ENCODE results near the gene GALC.

DNA sequence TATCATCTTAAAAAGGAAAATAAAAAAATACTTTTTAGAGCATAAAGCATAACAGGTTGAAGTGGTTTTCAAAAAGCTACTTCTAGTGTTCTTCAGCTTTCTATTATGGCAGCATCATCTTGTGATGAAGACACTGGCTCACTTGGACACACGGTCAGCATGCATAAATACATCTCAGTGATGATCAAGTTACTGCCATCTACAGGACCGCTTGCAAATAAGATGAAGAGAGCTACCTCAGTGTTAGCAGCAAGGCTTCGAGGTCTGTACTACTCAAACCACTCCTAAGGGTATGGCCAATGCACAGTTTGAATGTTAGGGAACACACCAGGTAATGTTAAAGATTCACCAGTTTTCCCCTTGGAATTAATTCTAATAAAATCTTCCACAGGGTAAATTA lies 58.8 kb downstream of the GALC start:
- TF ChIP-seq CTCF (IDR thresholded peaks at IDR 0.05), result no peak
- no peak for TF ChIP-seq POLR2A (IDR thresholded peaks at IDR 0.05)

All from adrenal gland (tissue), 5 donors.